Measurements from ENCODE around the gene TAX1BP3. TPM values are rescaled to one million over a fixed set of nuclear protein-coding genes. Genes with fewer than 3 reads are reported as not detected.

Gene TAX1BP3
- total RNA-seq, 2 donors from 2014 or later, result 148 to 195 TPM

- Histone ChIP-seq H3K4me3 (peak overlapping the region; percentile 51), H3K9ac (ENCODE audit: low read depth in 2 of 2, low read length in 2 of 2) (peak overlapping the region; percentile 5 to 56), H3K9me3 (no peaks in the 10 kb centered on the region), H3K4me1 (no peaks in the 10 kb centered on the region), H3K36me3 (no peaks in the 10 kb centered on the region), H3K27ac (no peak overlapping the region), H3K27me3 (peaks cover 29% of the 10 kb centered on the region)
- intact Hi-C loops (cut with DNase I), result no loop called here
- no peak for TF ChIP-seq CTCF (IDR thresholded peaks at IDR 0.05)
- no peak for DNase-seq
These were observed 26.8 kb upstream of the TAX1BP3 start for GRCh38 chr17:3695129-3695722.

GRCh38 chr17:3693829-3694231, 25.5 kb upstream of the TAX1BP3 start:
- Histone ChIP-seq H3K4me3 (no peak overlapping the region), H3K27me3 (peaks cover 29% of the 10 kb centered on the region), H3K4me1 (no peaks in the 10 kb centered on the region), H3K9me3 (no peaks in the 10 kb centered on the region), H3K9ac (ENCODE audit: low read depth in 2 of 2, low read length in 2 of 2) (no peak overlapping the region), H3K36me3 (no peaks in the 10 kb centered on the region), H3K27ac (no peak overlapping the region)
- TF ChIP-seq CTCF (IDR thresholded peaks at IDR 0.05), result no peak
- DNase-seq, result no peak
- intact Hi-C loops (cut with DNase I), result no loop called here

- intact Hi-C loops (cut with DNase I), result no loop called here
- no peak overlapping the region for H3K4me3 ChIP-seq
These were observed 24.8 kb upstream of the TAX1BP3 start for GRCh38 chr17:3693141-3693540.

GRCh38 chr17:3692346-3692745, 24.0 kb upstream of the TAX1BP3 start:
- Histone ChIP-seq H3K27me3 (peaks cover 29% of the 10 kb centered on the region), H3K36me3 (no peaks in the 10 kb centered on the region), H3K9me3 (no peaks in the 10 kb centered on the region), H3K4me1 (no peaks in the 10 kb centered on the region), H3K27ac (no peak overlapping the region), H3K9ac (ENCODE audit: low read depth in 2 of 2, low read length in 2 of 2) (no peak overlapping the region), H3K4me3 (no peak overlapping the region)
- no peak for TF ChIP-seq CTCF (IDR thresholded peaks at IDR 0.05)
- no peak for DNase-seq
- intact Hi-C loops (cut with DNase I), result no loop called here

More at GRCh38 chr17:3693141-3693540, 24.8 kb upstream of the TAX1BP3 start:
- H3K4me1 ChIP-seq, result no peaks in the 10 kb centered on the region
- no peaks in the 10 kb centered on the region for H3K9me3 ChIP-seq
- TF ChIP-seq CTCF (IDR thresholded peaks at IDR 0.05), result no peak
- peaks cover 29% of the 10 kb centered on the region for H3K27me3 ChIP-seq
- H3K9ac ChIP-seq (ENCODE audit: low read depth in 2 of 2, low read length in 2 of 2), result no peak overlapping the region
- no peaks in the 10 kb centered on the region for H3K36me3 ChIP-seq
- DNase-seq, result no peak
- no peak overlapping the region for H3K27ac ChIP-seq

- Histone ChIP-seq H3K9me3 (no peaks in the 10 kb centered on the region), H3K4me3 (no peak overlapping the region), H3K4me1 (no peaks in the 10 kb centered on the region), H3K9ac (ENCODE audit: low read depth in 2 of 2, low read length in 2 of 2) (no peak overlapping the region), H3K27me3 (peaks cover 23% of the 10 kb centered on the region), H3K36me3 (no peaks in the 10 kb centered on the region), H3K27ac (no peak overlapping the region)
- DNase-seq, result no peak
- TF ChIP-seq CTCF (IDR thresholded peaks at IDR 0.05), result no peak
- intact Hi-C loops (cut with DNase I), result no loop called here
These were observed 23.3 kb upstream of the TAX1BP3 start for GRCh38 chr17:3691617-3692067.

Data from colonic mucosa (tissue), 4 donors.